H1 (cell line): ENCODE results near the gene GRPR. TPM values are rescaled to one million over a fixed set of nuclear protein-coding genes. Genes with fewer than 3 reads are reported as not detected.

Experiments used
- BCL11A ChIP-seq, 2 experiments: IDR thresholded peaks; one replicate each; pipeline ENCODE4 v1.6.1; 2011; ENCODE audit warnings: low read depth in 2 of 2, low read length in 2 of 2, mild to moderate bottlenecking in 2 of 2
- E2F6 ChIP-seq: IDR thresholded peaks from 2 replicates; pipeline ENCODE4 v1.6.1; 2012; ENCODE audit warnings: inconsistent platforms
- JUN ChIP-seq: IDR thresholded peaks from 2 replicates; pipeline ENCODE4 v1.6.1; 2011; ENCODE audit warnings: low read depth, mild to moderate bottlenecking, improper control_type of control experiment, low read length
- NRF1 ChIP-seq: IDR thresholded peaks from 2 replicates; pipeline ENCODE4 v1.6.1; 2011; ENCODE audit warnings: mild to moderate bottlenecking, low read depth, low read length, improper control_type of control experiment
- RXRA ChIP-seq: IDR thresholded peaks from 2 replicates; pipeline ENCODE4 v1.6.1; 2011; ENCODE audit warnings: low read depth, mild to moderate bottlenecking, low read length, moderate library complexity; ENCODE audit not compliant: insufficient read depth
- SIRT6 ChIP-seq: IDR thresholded peaks from one replicate; pipeline ENCODE4 v1.7.1; 2012; ENCODE audit warnings: low read length, inconsistent platforms
- SP4 ChIP-seq: IDR thresholded peaks from 2 replicates; pipeline ENCODE4 v1.6.1; 2012; ENCODE audit warnings: low read length, inconsistent platforms
- TCF12 ChIP-seq: IDR thresholded peaks from 2 replicates; pipeline ENCODE4 v1.6.1; 2011; ENCODE audit warnings: low read depth, mild to moderate bottlenecking, low read length
- polyA plus RNA-seq, 7 experiments: library from polyadenylated mRNA; depleted of rRNA in 3 of 7; stranded (reverse) in 5 of 7; unstranded in 2 of 7; fragments of >200 nt in 5 of 7; fragments of 200-250 nt in 2 of 7; gene quantifications; 1 replicate in 5 of 7; 2 replicates in 1 of 7; 4 replicates in 1 of 7; pipeline versions ENCODE4 v1.2.1 to v1.2.3, GENCODE V29; 2011 to 2013; ENCODE audit warnings: missing spikeins in 2 of 7, mixed read lengths in 2 of 7
- total RNA-seq: library from RNA; stranded (reverse); fragmentation: NEBNext Ultra II Directional; extraction: Animal tissue kit (Norgen Biotek cat#: 25700); gene quantifications from 2 replicates; pipeline ENCODE4 v1.2.1, GENCODE V29; 2021

The GRPR gene
- total and polyA plus RNA-seq, 2 of the 8 experiments (the other 6 are each of a cell fraction or from before 2014, with no cell fraction given): 18.6 to 78.4 TPM

GRCh38 chrX:16155581-16156096, 32.3 kb downstream of the GRPR start (continued):
- TF ChIP-seq E2F6: no peak
- no peak for TF ChIP-seq SP4
- TF ChIP-seq SIRT6: no peak
- no peak for TF ChIP-seq JUN
- no peak for TF ChIP-seq NRF1
- TF ChIP-seq TCF12: no peak
- no peak for TF ChIP-seq BCL11A (IDR thresholded peaks at IDR 0.05; ENCODE audit: low read depth in 2 of 2, low read length in 2 of 2)
- no peak for TF ChIP-seq RXRA
